ENCODE data around the gene SEPTIN12. TPM values are rescaled to one million over a fixed set of nuclear protein-coding genes. Genes with fewer than 3 reads are reported as not detected.
A peak's percentile ranks its signal among the peaks of the same experiment; 100 is the strongest.

SEPTIN12 gene
- total RNA-seq, 1 experiment from 2014 or later: not detected

DNA sequence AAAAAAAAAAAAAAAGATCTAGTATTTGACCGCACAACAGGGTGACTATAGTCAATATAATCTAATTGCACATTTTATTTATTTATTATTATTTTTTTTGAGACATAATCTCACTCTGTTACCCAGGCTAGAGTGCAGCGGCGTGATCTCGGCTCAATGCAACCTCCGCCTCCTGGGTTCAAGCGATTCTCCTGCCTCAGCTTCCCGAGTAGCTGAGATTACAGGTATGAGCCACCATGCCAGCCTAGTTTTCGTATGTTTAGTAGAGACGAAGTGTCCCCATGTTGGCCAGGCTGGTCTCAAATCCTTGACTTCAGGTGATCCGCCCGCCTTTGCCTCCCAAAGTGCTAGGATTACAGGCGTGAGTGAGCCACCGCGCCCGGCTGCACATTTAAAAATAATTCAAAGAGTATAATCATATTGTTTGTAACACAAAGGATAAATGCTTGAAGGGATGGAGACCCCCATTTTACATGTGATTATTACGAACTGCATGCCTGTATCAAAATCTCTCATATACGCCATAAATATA lies 54.9 kb downstream of the SEPTIN12 start:
- ChIA-PET CTCF (interaction anchor here (1.2 kb wide), 1 partner anchor 50 kb away, joined by 3 read pairs; no protein-coding TSS in a partner anchor), POLR2A (interaction anchor here (0.6 kb wide), 1 partner anchor 116 kb away, joined by 9 read pairs; no protein-coding TSS in a partner anchor)
- Histone ChIP-seq H3K9me3 (ENCODE audit: control insufficient read depth, insufficient read depth, low read depth, low read length) (no peaks in the 10 kb centered on the region), H3K27ac (ENCODE audit: low read length) (peak overlapping the region; percentile 84), H3K36me3 (ENCODE audit: control insufficient read depth, insufficient read depth, low read length) (peaks cover 4% of the 10 kb centered on the region; the same call in 1 of the 2 replicates), H3K4me3 (ENCODE audit: low read depth in 2 of 2, low read length in 2 of 2) (peak overlapping the region; percentile 75 to 89), H3K27me3 (ENCODE audit: control insufficient read depth, insufficient read depth, low read length) (no peaks in the 10 kb centered on the region), H3K4me1 (ENCODE audit: control insufficient read depth, insufficient read depth, low read length) (no peaks in the 10 kb centered on the region)
- intact Hi-C loops (cut with micrococcal nuclease; ENCODE audit: unreplicated experiment) (no loop called here), in situ Hi-C loops (cut with HindIII; ENCODE audit: low pct_unique_long_range_greater_than_20kb, low sequenced_read_pairs) (no loop called here)
- ATAC-seq (no peak), DNase-seq (ENCODE audit: low read depth, low spot score) (no peak)
- BruUV-seq (replicated peaks): no TSS peak
- TF ChIP-seq, protein P1, sequence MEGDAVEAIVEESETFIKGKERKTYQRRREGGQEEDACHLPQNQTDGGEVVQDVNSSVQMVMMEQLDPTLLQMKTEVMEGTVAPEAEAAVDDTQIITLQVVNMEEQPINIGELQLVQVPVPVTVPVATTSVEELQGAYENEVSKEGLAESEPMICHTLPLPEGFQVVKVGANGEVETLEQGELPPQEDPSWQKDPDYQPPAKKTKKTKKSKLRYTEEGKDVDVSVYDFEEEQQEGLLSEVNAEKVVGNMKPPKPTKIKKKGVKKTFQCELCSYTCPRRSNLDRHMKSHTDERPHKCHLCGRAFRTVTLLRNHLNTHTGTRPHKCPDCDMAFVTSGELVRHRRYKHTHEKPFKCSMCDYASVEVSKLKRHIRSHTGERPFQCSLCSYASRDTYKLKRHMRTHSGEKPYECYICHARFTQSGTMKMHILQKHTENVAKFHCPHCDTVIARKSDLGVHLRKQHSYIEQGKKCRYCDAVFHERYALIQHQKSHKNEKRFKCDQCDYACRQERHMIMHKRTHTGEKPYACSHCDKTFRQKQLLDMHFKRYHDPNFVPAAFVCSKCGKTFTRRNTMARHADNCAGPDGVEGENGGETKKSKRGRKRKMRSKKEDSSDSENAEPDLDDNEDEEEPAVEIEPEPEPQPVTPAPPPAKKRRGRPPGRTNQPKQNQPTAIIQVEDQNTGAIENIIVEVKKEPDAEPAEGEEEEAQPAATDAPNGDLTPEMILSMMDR (IDR thresholded peaks at IDR 0.05): no peak
- TF ChIP-seq TCF7L2 (IDR thresholded peaks at IDR 0.05; ENCODE audit: low read depth, low read length) (no peak), SIN3A (IDR thresholded peaks at IDR 0.05; ENCODE audit: borderline replicate concordance, insufficient read depth, low read depth, low read length) (no peak), POLR2AphosphoS5 (IDR thresholded peaks at IDR 0.05; ENCODE audit: low read depth, low read length) (no peak)
- TF ChIP-seq, protein P2, sequence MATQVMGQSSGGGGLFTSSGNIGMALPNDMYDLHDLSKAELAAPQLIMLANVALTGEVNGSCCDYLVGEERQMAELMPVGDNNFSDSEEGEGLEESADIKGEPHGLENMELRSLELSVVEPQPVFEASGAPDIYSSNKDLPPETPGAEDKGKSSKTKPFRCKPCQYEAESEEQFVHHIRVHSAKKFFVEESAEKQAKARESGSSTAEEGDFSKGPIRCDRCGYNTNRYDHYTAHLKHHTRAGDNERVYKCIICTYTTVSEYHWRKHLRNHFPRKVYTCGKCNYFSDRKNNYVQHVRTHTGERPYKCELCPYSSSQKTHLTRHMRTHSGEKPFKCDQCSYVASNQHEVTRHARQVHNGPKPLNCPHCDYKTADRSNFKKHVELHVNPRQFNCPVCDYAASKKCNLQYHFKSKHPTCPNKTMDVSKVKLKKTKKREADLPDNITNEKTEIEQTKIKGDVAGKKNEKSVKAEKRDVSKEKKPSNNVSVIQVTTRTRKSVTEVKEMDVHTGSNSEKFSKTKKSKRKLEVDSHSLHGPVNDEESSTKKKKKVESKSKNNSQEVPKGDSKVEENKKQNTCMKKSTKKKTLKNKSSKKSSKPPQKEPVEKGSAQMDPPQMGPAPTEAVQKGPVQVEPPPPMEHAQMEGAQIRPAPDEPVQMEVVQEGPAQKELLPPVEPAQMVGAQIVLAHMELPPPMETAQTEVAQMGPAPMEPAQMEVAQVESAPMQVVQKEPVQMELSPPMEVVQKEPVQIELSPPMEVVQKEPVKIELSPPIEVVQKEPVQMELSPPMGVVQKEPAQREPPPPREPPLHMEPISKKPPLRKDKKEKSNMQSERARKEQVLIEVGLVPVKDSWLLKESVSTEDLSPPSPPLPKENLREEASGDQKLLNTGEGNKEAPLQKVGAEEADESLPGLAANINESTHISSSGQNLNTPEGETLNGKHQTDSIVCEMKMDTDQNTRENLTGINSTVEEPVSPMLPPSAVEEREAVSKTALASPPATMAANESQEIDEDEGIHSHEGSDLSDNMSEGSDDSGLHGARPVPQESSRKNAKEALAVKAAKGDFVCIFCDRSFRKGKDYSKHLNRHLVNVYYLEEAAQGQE (IDR thresholded peaks at IDR 0.05; ENCODE audit: insufficient read depth in 1 of 2, low read depth in 2 of 2, low read length in 1 of 2): no peak

DNA sequence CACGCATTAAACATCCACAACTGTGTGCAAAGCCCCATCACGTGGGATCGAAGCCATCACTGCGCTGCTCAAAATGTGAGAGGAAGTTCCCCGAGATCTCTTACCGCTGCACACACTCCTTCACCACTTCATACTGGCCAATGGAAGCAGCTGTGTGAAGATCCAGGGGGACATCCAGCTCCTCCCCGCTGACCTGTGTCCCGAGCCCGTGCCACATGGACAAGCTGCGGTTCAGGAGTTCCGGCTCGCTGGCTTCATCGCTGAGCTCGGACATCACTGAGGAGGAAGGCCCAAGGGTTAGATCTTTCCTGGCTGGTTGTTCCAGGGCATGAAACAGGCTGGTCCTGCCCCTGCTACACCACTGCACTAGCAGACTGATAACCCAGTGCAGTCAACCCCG lies 58.3 kb downstream of the SEPTIN12 start:
- BruUV-seq (replicated peaks): no TSS peak
- CTCF ChIA-PET: no interaction called here

More for the DNA sequence above, 58.3 kb downstream of the SEPTIN12 start:
- ATAC-seq: no peak
- no peaks in the 10 kb centered on the region for H3K4me1 ChIP-seq (ENCODE audit: control insufficient read depth, insufficient read depth, low read length)
- DNase-seq (ENCODE audit: low read depth, low spot score): no peak
- no peak overlapping the region for H3K4me3 ChIP-seq (ENCODE audit: low read depth in 2 of 2, low read length in 2 of 2)
- intact Hi-C loops (cut with micrococcal nuclease; ENCODE audit: unreplicated experiment): no loop called here
- POLR2A ChIA-PET: no interaction called here
- no peak overlapping the region for H3K27ac ChIP-seq (ENCODE audit: low read length)
- TF ChIP-seq POLR2AphosphoS5 (IDR thresholded peaks at IDR 0.05; ENCODE audit: low read depth, low read length): no peak
- TF ChIP-seq, protein P1 (IDR thresholded peaks at IDR 0.05): no peak
- no peaks in the 10 kb centered on the region for H3K27me3 ChIP-seq (ENCODE audit: control insufficient read depth, insufficient read depth, low read length)
- H3K9me3 ChIP-seq (ENCODE audit: control insufficient read depth, insufficient read depth, low read depth, low read length): no peaks in the 10 kb centered on the region
- H3K36me3 ChIP-seq (ENCODE audit: control insufficient read depth, insufficient read depth, low read length): peaks cover 8% of the 10 kb centered on the region
- in situ Hi-C loops (cut with HindIII; ENCODE audit: low pct_unique_long_range_greater_than_20kb, low sequenced_read_pairs): no loop called here

Measured in Panc1 (cell line).